HCT116 (cell line): Measurements from ENCODE around the gene HNRNPL. TPM values are rescaled to one million over a fixed set of nuclear protein-coding genes. Genes with fewer than 3 reads are reported as not detected.

Source experiments
- ATAC-seq: fragments of 200-7000 bp; cut with Tn5 transposase; 2 replicates; pipeline ENCODE4 v1.9.1; 2020; ENCODE audit warnings: mild to moderate bottlenecking, moderate library complexity
- BruUV-seq: library from RNA; stranded (reverse); fragments of 400-500 nt; replicated peaks from 2 replicates; lab custom pipeline; 2021; lab: Mats Ljungman, UMichigan
- CTCF ChIA-PET: fragments of 300-600 bp; sonication (Branson Sonifier 250); formaldehyde crosslinking; loops from one replicate; lab custom pipeline; 2021; ENCODE audit warnings: antibody characterized with exemption; lab: Charles Lee
- POLR2A ChIA-PET: fragments of 300-600, 350-600 bp; sonication (Branson Sonifier 250); formaldehyde crosslinking; loops from one replicate; lab custom pipeline; 2021; ENCODE audit warnings: antibody characterized with exemption; lab: Charles Lee
- RAD21 ChIA-PET, 2 experiments: fragments of 300-600 bp; sonication (Branson Sonifier 250); formaldehyde crosslinking; loops; one replicate each; lab custom pipeline; 2023; ENCODE audit warnings: low total read pairs in 2 of 2; ENCODE audit not compliant: uncharacterized antibody in 2 of 2, unreplicated experiment in 2 of 2, low non-redundant PET in 1 of 2; lab: Charles Lee
- DNase-seq: peaks from one replicate; pipeline ENCODE4 v3.0.0-alpha.2; 2010; ENCODE audit warnings: low read depth, low spot score
- H2AFZ ChIP-seq: fragments of 200-600 bp; shearing (Covaris generic), sonication (generic); 2 replicates; pipeline ENCODE4 v1.6.1; 2017; ENCODE audit warnings: low read depth, mixed run types, mixed read lengths, antibody characterized with exemption, low read length; ENCODE audit not compliant: poor library complexity, severe bottlenecking
- H3K27ac ChIP-seq: 2 replicates; pipeline ENCODE4 v1.5.1; 2012; ENCODE audit warnings: low read depth, low read length
- H3K27me3 ChIP-seq: fragments of 200-600 bp; sonication (generic); 2 replicates; pipeline ENCODE4 v1.6.1; 2016; ENCODE audit warnings: mixed run types, low read length, mixed read lengths; ENCODE audit not compliant: insufficient read depth
- H3K36me3 ChIP-seq, 2 experiments: fragments of 200-500 bp in 1 of 2; fragments of 200-600 bp in 1 of 2; sonication (Bioruptor generic) in 1 of 2; sonication (generic) in 1 of 2; 2 replicates each; pipeline versions ENCODE4 v1.5.1 to v1.6.1; 2014 to 2016; ENCODE audit warnings: low read length in 2 of 2, inconsistent platforms in 1 of 2, mixed read lengths in 1 of 2, mixed run types in 1 of 2; ENCODE audit not compliant: insufficient read depth in 2 of 2, control insufficient read depth in 1 of 2
- H3K4me1 ChIP-seq, 2 experiments: fragments of 200-600 bp in 1 of 2; sonication (generic) in 1 of 2; 2 replicates each; pipeline versions ENCODE4 v1.5.1 to v1.6.1; 2012 to 2017; ENCODE audit warnings: low read length in 2 of 2, inconsistent platforms in 1 of 2, mild to moderate bottlenecking in 1 of 2, mixed read lengths in 1 of 2, mixed run types in 1 of 2, moderate library complexity in 1 of 2; ENCODE audit not compliant: insufficient read depth in 2 of 2, control insufficient read depth in 1 of 2
- H3K4me2 ChIP-seq: fragments of 200-600 bp; sonication (generic); 2 replicates; pipeline ENCODE4 v1.6.1; 2017; ENCODE audit warnings: mixed run types, low read length, mixed read lengths
- H3K4me3 ChIP-seq, 2 experiments: fragments of 200-600 bp in 1 of 2; sonication (generic) in 1 of 2; replicated peaks in 1 of 2; 2 replicates each; pipeline ENCODE4 v1.5.1; 2011 to 2016; ENCODE audit warnings: low read length in 2 of 2, control low read depth in 1 of 2, low read depth in 1 of 2, mild to moderate bottlenecking in 1 of 2, mixed read lengths in 1 of 2, mixed run types in 1 of 2
- H3K79me2 ChIP-seq: fragments of 200-600 bp; sonication (generic); 2 replicates; pipeline ENCODE4 v1.6.1; 2017; ENCODE audit warnings: mild to moderate bottlenecking, mixed run types, low read length, moderate library complexity, mixed read lengths; ENCODE audit not compliant: insufficient read depth
- H3K9ac ChIP-seq: fragments of 200-600 bp; sonication (generic); 2 replicates; pipeline ENCODE4 v1.6.1; 2016; ENCODE audit warnings: low read length, mixed read lengths
- H3K9me2 ChIP-seq: fragments of 200-600 bp; sonication (generic), shearing (Covaris generic); 2 replicates; pipeline ENCODE4 v1.6.1; 2017; ENCODE audit warnings: mixed run types, mild to moderate bottlenecking, moderate library complexity; ENCODE audit not compliant: insufficient read depth
- H3K9me3 ChIP-seq, 2 experiments: fragments of 200-500 bp in 1 of 2; fragments of 200-600 bp in 1 of 2; sonication (Bioruptor generic) in 1 of 2; sonication (generic) in 1 of 2; 2 replicates each; pipeline ENCODE4 v1.6.1; 2014 to 2017; ENCODE audit warnings: low read length in 2 of 2, mixed read lengths in 2 of 2, inconsistent platforms in 1 of 2, low read depth in 1 of 2, mild to moderate bottlenecking in 1 of 2, mixed run types in 1 of 2, moderate library complexity in 1 of 2; ENCODE audit not compliant: control insufficient read depth in 1 of 2, insufficient read depth in 1 of 2
- H4K20me1 ChIP-seq: fragments of 200-600 bp; sonication (generic), shearing (Covaris generic); 2 replicates; pipeline ENCODE4 v1.6.1; 2017; ENCODE audit warnings: mixed run types, mild to moderate bottlenecking, moderate library complexity; ENCODE audit not compliant: insufficient read depth
- CBX3 ChIP-seq: IDR thresholded peaks from 2 replicates; pipeline ENCODE4 v1.6.1; 2012; ENCODE audit warnings: low read depth
- CEBPB ChIP-seq: IDR thresholded peaks from 2 replicates; pipeline ENCODE4 v1.6.1; 2012; ENCODE audit warnings: low read depth
- EGR1 ChIP-seq: IDR thresholded peaks from 2 replicates; pipeline ENCODE4 v1.6.1; 2012; ENCODE audit warnings: low read depth
- EZH2phosphoT487 ChIP-seq: fragments of 200-600 bp; IDR thresholded peaks from 2 replicates; pipeline ENCODE4 v1.6.1; 2018; ENCODE audit warnings: antibody characterized with exemption, borderline replicate concordance
- JUND ChIP-seq: IDR thresholded peaks from 2 replicates; pipeline ENCODE4 v1.6.1; 2012
- POLR2A ChIP-seq: IDR thresholded peaks from 2 replicates; pipeline ENCODE4 v1.7.0; 2011; ENCODE audit warnings: borderline replicate concordance; ENCODE audit not compliant: insufficient read depth, insufficient read length; ENCODE audit errors: extremely low read depth
- SRF ChIP-seq: IDR thresholded peaks from 2 replicates; pipeline ENCODE4 v1.6.1; 2012; ENCODE audit warnings: low read depth
- TCF7L2 ChIP-seq: IDR thresholded peaks from 2 replicates; pipeline ENCODE4 v1.7.0; 2011; ENCODE audit warnings: borderline replicate concordance, inconsistent platforms; ENCODE audit not compliant: insufficient read depth, insufficient read length; ENCODE audit errors: extremely low read depth
- intact Hi-C: fragments of 100-400 bp; cut with micrococcal nuclease; formaldehyde crosslinking; loops from 2 replicates; pipeline ENCODE4 v1.10.0; 2022
- total RNA-seq: library from RNA; stranded (reverse); gene quantifications from one replicate; pipeline ENCODE4 v1.2.1, GENCODE V29; 2021; ENCODE audit not compliant: unreplicated experiment
- TF ChIP-seq, protein P1 (sequence below), 3 experiments: fragments of 200-600 bp in 1 of 3; sonication (generic) in 1 of 3; IDR thresholded peaks in 2 of 3; conservative IDR thresholded peaks in 1 of 3; 2 replicates each; pipeline ENCODE4 v1.5.1; 2012 to 2017; ENCODE audit warnings: low read depth in 2 of 3, low read length in 2 of 3, antibody characterized with exemption in 1 of 3, borderline replicate concordance in 1 of 3, control low read depth in 1 of 3, mild to moderate bottlenecking in 1 of 3, mixed read lengths in 1 of 3, mixed run types in 1 of 3, moderate library complexity in 1 of 3; ENCODE audit not compliant: insufficient read depth in 1 of 3

The HNRNPL gene
- total RNA-seq, 1 experiment from 2014 or later = 551 TPM

DNA sequence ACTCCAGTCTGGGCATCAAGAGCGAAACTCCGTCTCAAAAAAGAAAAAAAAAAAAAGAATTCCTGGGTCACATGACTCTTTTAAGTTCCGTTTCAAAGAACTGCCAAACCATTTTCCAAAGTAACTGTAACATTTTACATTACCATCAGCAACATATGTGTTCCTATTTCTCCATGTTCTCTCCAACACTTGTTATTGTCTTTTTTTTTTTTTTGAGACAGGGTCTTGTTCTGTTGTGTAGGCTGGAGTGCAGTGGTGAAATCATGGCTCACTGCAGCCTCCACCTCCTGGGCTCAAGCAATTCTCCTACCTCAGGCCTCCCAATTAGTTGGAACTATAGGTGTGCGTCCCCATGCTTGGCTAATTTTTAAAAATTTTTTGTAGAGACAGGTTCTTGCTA is 54.2 kb downstream of the HNRNPL start:
- no peak overlapping the region for H3K9ac ChIP-seq
- H3K27ac ChIP-seq = no peak overlapping the region
- intact Hi-C loops = no loop called here
- no peak for ATAC-seq
- TF ChIP-seq JUND (no peak), TCF7L2 (no peak), EZH2phosphoT487 (no peak), SRF (no peak), CBX3 (no peak), POLR2A (no peak)
- TF ChIP-seq, protein P1, sequence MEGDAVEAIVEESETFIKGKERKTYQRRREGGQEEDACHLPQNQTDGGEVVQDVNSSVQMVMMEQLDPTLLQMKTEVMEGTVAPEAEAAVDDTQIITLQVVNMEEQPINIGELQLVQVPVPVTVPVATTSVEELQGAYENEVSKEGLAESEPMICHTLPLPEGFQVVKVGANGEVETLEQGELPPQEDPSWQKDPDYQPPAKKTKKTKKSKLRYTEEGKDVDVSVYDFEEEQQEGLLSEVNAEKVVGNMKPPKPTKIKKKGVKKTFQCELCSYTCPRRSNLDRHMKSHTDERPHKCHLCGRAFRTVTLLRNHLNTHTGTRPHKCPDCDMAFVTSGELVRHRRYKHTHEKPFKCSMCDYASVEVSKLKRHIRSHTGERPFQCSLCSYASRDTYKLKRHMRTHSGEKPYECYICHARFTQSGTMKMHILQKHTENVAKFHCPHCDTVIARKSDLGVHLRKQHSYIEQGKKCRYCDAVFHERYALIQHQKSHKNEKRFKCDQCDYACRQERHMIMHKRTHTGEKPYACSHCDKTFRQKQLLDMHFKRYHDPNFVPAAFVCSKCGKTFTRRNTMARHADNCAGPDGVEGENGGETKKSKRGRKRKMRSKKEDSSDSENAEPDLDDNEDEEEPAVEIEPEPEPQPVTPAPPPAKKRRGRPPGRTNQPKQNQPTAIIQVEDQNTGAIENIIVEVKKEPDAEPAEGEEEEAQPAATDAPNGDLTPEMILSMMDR (IDR thresholded peaks at IDR 0.05 in 2 of 3, conservative IDR thresholded peaks at IDR 0.05 in 1 of 3; ENCODE audit: borderline replicate concordance in 1 of 3, insufficient read depth in 1 of 3, low read depth in 2 of 3, low read length in 2 of 3) = no peak
- ChIA-PET POLR2A (interaction anchor here (0.6 kb wide), 1 partner anchor 491 kb away, joined by 5 read pairs; no protein-coding TSS in a partner anchor), CTCF (no interaction called here), RAD21 (no interaction called here)
- H3K79me2 ChIP-seq = no peaks in the 10 kb centered on the region
- no peaks in the 10 kb centered on the region for H3K9me2 ChIP-seq
- no peak for DNase-seq
- H3K4me1 ChIP-seq = peaks cover 0 to 3% of the 10 kb centered on the region in 2 experiments; a peak in 1 of 4 replicates
- H2AFZ ChIP-seq = no peak overlapping the region
- BruUV-seq = no TSS peak
- no peaks in the 10 kb centered on the region for H4K20me1 ChIP-seq
- H3K27me3 ChIP-seq = no peaks in the 10 kb centered on the region
- no peak overlapping the region for H3K4me2 ChIP-seq
- no peaks in the 10 kb centered on the region for H3K36me3 ChIP-seq
- H3K9me3 ChIP-seq = no peaks in the 10 kb centered on the region
- H3K4me3 ChIP-seq = no peak overlapping the region

DNA sequence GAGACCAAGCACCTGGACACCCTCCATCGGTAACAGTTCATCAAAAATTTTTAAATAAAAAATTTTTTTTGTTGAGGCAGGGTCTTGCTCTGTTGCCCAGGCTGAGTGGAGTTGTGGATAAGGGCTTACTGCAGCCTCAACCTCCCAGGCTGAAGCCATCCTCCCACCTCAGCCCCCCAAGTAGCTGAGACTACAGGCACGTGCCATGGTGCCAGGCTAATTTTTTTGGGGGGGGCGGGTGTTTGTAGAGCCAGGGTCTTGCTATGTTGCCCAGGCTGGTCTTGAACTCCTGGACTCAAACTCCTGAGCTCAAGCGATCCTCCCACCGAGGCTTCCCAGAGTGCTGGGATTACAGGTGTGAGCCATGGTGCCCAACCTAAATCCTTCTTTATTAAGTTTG is 56.1 kb downstream of the HNRNPL start:
- Histone ChIP-seq H3K9ac (no peak overlapping the region), H3K27me3 (no peaks in the 10 kb centered on the region), H3K4me3 (no peak overlapping the region), H3K4me2 (no peak overlapping the region), H3K4me1 (no peaks in the 10 kb centered on the region; a peak in 1 of 4 replicates), H3K27ac (no peak overlapping the region), H2AFZ (no peak overlapping the region), H3K9me3 (no peaks in the 10 kb centered on the region), H3K79me2 (no peaks in the 10 kb centered on the region), H3K9me2 (no peaks in the 10 kb centered on the region), H3K36me3 (no peaks in the 10 kb centered on the region), H4K20me1 (no peaks in the 10 kb centered on the region)
- RAD21 ChIA-PET = no interaction called here
- TF ChIP-seq JUND = no peak
- TF ChIP-seq CEBPB = no peak
- TF ChIP-seq EGR1 = no peak
- TF ChIP-seq EZH2phosphoT487 = no peak
- TF ChIP-seq, protein P1 (IDR thresholded peaks at IDR 0.05 in 2 of 3, conservative IDR thresholded peaks at IDR 0.05 in 1 of 3; ENCODE audit: borderline replicate concordance in 1 of 3, insufficient read depth in 1 of 3, low read depth in 2 of 3, low read length in 2 of 3) = no peak
- intact Hi-C loops = no loop called here
- no TSS peak for BruUV-seq
- no peak for DNase-seq
- POLR2A ChIA-PET = interaction anchor here (1.8 kb wide), 1 partner anchor 29 kb away, joined by 5 read pairs; no protein-coding TSS in a partner anchor
- ATAC-seq = no peak
- CTCF ChIA-PET = no interaction called here
